GM18526 (cell line): ENCODE measurements around the gene MAT2A.

ENCODE experiments used
- POLR2A ChIP-seq: IDR thresholded peaks from 3 replicates; pipeline ENCODE4 v1.6.1; 2011; ENCODE audit not compliant: insufficient read length; ENCODE audit errors: extremely low read depth

The MAT2A gene

GRCh38 chr2:85514323-85514722 lies 24.6 kb upstream of the MAT2A start:
- no peak for TF ChIP-seq POLR2A

DNA sequence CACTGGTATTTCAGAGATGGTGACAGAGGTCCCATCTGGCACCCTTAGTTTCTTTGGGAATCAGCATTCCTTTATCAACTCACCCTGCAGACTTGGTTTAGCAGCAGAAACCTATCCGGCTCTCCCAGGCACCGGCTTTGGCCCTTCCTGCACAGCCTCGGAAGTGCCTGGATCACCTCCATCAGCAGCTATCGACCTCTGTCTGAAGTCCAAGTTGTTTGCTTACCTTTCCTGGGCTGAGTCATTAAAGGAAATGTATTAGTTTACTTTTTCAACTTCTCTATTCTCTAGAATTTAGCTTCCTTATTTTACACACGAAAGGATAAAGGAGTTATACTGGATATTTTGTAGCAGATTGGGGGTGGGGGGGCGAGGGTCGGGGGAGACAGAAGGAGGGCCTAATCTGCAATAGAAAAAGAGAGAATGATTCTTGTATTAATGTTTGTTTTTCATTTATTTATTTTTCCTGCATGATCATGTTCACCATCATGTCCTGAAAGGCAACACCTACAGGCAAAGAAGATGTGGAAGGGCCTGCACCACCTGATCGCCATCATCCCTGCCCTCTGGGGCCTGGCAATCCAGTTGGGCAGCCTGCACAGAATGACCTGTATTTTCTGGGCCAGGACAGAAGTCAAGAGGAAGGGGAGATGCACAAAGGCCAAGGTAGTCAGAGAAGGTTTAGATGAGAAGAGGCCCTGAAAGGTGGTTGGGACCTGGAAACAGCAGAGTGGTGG lies 22.1 kb upstream of the MAT2A start:
- TF ChIP-seq POLR2A: no peak

DNA sequence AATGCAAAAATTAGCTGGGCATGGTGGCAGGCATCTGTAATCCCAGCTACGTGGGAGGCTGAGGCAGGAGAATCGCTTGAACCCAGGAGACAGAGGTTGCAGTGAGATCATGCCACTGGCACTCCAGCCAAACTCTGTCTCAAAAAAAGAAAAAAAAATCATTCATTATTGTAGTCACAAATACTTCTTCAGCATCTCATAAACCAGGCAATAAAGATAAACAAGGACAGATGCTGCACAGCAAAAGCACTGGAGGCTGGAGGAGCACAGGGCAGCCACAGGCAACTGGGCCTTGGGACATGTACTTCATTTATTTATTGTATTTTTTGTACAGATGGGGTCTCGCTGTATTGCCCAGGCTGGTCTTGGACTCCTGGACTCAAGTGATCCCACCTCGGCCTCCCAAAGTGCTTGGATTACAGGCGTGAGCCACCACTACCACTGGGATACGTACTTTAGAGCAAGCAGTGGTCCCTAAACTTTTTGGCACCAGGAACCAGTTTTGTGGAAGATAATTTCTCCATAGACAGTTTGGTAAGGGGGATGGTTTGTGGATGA lies 16.8 kb upstream of the MAT2A start:
- no peak for TF ChIP-seq POLR2A

DNA sequence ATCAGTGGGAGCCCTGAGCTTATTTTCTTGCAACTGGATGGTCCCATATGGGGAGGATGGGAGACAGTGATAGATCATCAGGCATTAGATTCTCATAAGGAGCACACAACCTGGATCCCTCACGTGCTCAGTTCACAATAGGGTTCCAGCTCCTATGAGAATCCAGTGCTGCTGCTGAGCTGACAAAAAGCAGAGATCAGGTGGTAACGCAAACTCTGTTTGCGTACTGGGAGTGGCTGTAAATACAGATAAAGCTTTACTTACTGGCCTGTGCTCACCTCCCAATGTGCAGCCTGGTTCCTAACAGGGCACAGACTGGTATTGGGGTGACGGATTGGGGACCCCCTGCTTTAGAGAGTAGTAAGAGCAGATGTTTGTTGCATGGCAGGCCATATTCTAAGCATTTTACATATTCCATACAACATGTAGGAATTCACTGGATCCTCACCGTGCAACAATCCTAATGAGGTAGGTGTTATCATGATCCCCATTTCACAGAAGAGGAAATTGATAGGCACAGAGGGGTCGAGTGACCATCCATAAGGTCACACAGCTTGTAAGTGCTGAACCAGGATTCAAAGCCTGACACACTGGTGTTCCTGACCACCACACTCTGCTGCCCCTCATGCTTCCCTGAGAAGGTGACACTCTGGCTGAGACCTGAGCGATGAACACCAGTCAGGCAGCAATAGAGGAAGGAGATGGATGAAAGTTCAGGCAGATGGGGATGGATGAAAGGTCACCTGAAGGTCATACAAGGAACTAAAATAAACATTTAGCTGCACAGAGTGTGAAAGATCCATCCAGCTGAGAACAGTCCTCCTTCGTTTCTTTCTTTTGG lies 15.7 kb upstream of the MAT2A start:
- no peak for TF ChIP-seq POLR2A

GRCh38 chr2:85523903-85524335 lies 15.0 kb upstream of the MAT2A start:
- no peak for TF ChIP-seq POLR2A

GRCh38 chr2:85524336-85524908 lies 14.5 kb upstream of the MAT2A start:
- TF ChIP-seq POLR2A: no peak

GRCh38 chr2:85525029-85525428 lies 13.9 kb upstream of the MAT2A start:
- TF ChIP-seq POLR2A: no peak

- no peak for TF ChIP-seq POLR2A
Measured at GRCh38 chr2:85525567-85525966, 13.4 kb upstream of the MAT2A start.

DNA sequence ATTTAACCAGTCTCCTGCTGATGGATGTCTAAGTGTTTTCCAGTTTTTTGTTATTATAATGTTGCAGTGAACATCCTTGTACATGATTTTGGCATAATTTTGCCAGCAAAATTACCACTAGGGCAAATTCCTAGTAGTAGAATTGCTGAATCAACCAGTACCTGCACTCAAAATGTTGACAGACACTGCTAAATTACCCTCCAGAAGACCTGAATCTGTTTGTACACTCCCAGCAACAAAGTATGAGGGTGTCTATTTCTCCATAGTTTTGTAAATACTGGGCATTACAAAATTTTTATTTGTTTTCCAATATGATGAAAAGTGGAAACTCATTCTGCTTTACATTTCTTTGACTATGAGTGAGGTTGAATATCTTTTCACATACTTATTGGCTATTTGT lies 11.2 kb upstream of the MAT2A start:
- TF ChIP-seq POLR2A: no peak

GRCh38 chr2:85528355-85528754 lies 10.6 kb upstream of the MAT2A start:
- TF ChIP-seq POLR2A: no peak

- TF ChIP-seq POLR2A: no peak
Measured at GRCh38 chr2:85529809-85530208, 9.2 kb upstream of the MAT2A start.

- no peak for TF ChIP-seq POLR2A
Measured at GRCh38 chr2:85531589-85531988, 7.4 kb upstream of the MAT2A start.

GRCh38 chr2:85534099-85534498 lies 4.9 kb upstream of the MAT2A start:
- TF ChIP-seq POLR2A: no peak

DNA sequence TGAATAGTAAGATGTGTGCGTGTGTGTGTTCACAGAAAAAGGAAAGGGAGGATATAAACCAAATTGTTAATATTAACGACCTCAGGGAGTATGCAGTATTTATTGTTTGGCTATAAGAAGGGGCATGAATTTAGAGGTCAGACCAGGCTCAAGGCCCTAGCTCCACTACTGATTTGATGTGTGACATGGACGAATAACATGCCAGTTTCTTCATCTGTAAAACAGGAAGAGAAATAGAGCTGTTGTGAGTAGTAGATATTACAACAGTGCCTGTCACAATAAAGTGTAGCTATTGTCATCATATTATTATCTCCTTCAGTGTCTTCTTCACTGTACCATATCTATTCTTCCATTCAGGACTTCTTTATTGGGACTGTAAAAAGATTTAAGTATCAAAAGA lies 4.1 kb upstream of the MAT2A start:
- no peak for TF ChIP-seq POLR2A

DNA sequence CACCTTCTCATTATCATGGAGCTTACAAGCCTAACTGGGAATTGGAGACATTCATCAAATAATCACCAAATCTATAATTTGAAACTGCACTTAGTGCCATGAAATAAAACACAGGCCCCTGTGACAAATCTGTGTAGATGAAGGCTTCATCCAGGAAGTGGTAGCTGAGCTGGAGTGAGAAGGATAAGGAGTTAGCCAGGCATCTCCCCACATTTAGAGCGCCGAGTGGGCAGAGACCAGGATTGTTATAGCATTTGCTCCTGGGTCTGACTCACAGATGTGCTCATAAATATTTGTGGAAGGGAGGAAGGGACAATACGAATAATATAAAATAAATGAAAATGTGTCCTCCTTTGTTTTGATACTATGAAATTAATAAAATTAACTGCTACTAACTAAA lies 2.5 kb upstream of the MAT2A start:
- no peak for TF ChIP-seq POLR2A
